ENCODE data around the gene NDOR1. TPM values are rescaled to one million over a fixed set of nuclear protein-coding genes. Genes with fewer than 3 reads are reported as not detected.

NDOR1 gene
- total RNA-seq (ENCODE audit: unreplicated experiment) = 22.5 TPM
- long read RNA-seq, partial matches to known transcripts = 0 of 5 reads
- long read RNA-seq, other reads (novel, unspliced or antisense) = 5 of 5 reads

GRCh38 chr9:137205126-137206069 is at the start of gene NDOR1, which contains the start of gene TMEM203:
TSS of gene NDOR1 (plus strand) at chr9:137205700. CDS start at chr9:137205778, 78 bp downstream.
TSS of gene TMEM203 (minus strand) at chr9:137205648. CDS start at chr9:137205414, 234 bp downstream.
- Mint-ChIP-seq H3K9me3 (ENCODE audit: unreplicated experiment) (no peaks in the 10 kb centered on the region), H3K27ac (ENCODE audit: unreplicated experiment) (peak within 1 kb of the TSS; percentile 55), H3K4me1 (ENCODE audit: unreplicated experiment) (peaks cover 21% of the 10 kb centered on the region)

GRCh38 chr9:137156567-137157375 is 48.7 kb upstream of the NDOR1 start:
- Mint-ChIP-seq H3K4me3 (ENCODE audit: unreplicated experiment) (no peak overlapping the region), H3K9me3 (ENCODE audit: unreplicated experiment) (no peaks in the 10 kb centered on the region), H3K36me3 (ENCODE audit: low read depth, unreplicated experiment) (no peaks in the 10 kb centered on the region), H3K27ac (ENCODE audit: unreplicated experiment) (no peak overlapping the region), H3K27me3 (ENCODE audit: unreplicated experiment) (peaks cover 15% of the 10 kb centered on the region), H3K4me1 (ENCODE audit: unreplicated experiment) (peaks cover 2% of the 10 kb centered on the region)
- TF ChIP-seq, protein P1, sequence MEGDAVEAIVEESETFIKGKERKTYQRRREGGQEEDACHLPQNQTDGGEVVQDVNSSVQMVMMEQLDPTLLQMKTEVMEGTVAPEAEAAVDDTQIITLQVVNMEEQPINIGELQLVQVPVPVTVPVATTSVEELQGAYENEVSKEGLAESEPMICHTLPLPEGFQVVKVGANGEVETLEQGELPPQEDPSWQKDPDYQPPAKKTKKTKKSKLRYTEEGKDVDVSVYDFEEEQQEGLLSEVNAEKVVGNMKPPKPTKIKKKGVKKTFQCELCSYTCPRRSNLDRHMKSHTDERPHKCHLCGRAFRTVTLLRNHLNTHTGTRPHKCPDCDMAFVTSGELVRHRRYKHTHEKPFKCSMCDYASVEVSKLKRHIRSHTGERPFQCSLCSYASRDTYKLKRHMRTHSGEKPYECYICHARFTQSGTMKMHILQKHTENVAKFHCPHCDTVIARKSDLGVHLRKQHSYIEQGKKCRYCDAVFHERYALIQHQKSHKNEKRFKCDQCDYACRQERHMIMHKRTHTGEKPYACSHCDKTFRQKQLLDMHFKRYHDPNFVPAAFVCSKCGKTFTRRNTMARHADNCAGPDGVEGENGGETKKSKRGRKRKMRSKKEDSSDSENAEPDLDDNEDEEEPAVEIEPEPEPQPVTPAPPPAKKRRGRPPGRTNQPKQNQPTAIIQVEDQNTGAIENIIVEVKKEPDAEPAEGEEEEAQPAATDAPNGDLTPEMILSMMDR (IDR thresholded peaks at IDR 0.05; ENCODE audit: unreplicated experiment) = no peak
- DNase-seq (ENCODE audit: low spot score) = peak; percentile 53

More at GRCh38 chr9:137205126-137206069, at the start of gene NDOR1, which contains the start of gene TMEM203:
- peaks cover 9% of the 10 kb centered on the region for H3K27me3 Mint-ChIP-seq (ENCODE audit: unreplicated experiment)
- H3K4me3 Mint-ChIP-seq (ENCODE audit: unreplicated experiment) = peak within 1 kb of the TSS; percentile 97
- peak; percentile 90 for DNase-seq (ENCODE audit: low spot score)
- H3K36me3 Mint-ChIP-seq (ENCODE audit: low read depth, unreplicated experiment) = peaks cover 15% of the 10 kb centered on the region
- TF ChIP-seq, protein P1 (IDR thresholded peaks at IDR 0.05; ENCODE audit: unreplicated experiment) = no peak

- DNase-seq (ENCODE audit: low spot score) = no peak
- TF ChIP-seq, protein P1 (IDR thresholded peaks at IDR 0.05; ENCODE audit: unreplicated experiment) = no peak
- no peaks in the 10 kb centered on the region for H3K36me3 Mint-ChIP-seq (ENCODE audit: low read depth, unreplicated experiment)
- no peak overlapping the region for H3K4me3 Mint-ChIP-seq (ENCODE audit: unreplicated experiment)
- no peaks in the 10 kb centered on the region for H3K9me3 Mint-ChIP-seq (ENCODE audit: unreplicated experiment)
- peaks cover 2% of the 10 kb centered on the region for H3K4me1 Mint-ChIP-seq (ENCODE audit: unreplicated experiment)
- peaks cover 18% of the 10 kb centered on the region for H3K27me3 Mint-ChIP-seq (ENCODE audit: unreplicated experiment)
- no peak overlapping the region for H3K27ac Mint-ChIP-seq (ENCODE audit: unreplicated experiment)
These were observed 47.7 kb upstream of the NDOR1 start for GRCh38 chr9:137157618-137158415.

DNA sequence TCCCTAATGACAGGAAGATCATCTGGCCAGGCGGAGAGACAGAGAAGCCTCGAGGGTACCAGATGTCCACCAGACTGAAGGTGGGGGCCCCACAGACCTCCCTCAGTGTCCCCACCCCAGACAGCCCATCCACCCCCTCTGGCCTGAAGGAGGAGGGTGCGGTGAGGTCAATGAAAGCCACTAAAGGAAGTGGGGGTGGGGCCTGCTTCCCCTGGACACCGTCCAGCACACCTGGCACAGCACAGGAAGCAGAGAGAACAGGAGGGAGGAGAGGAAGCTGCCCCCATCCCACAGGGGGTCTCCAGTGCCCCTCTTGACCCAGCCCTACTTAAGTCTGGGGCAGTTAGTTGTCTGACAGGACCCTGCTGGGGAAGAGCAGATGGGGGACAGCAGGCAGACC is 46.9 kb upstream of the NDOR1 start:
- TF ChIP-seq, protein P1 (IDR thresholded peaks at IDR 0.05; ENCODE audit: unreplicated experiment) = no peak
- Mint-ChIP-seq H3K27me3 (ENCODE audit: unreplicated experiment) (peaks cover 18% of the 10 kb centered on the region), H3K4me1 (ENCODE audit: unreplicated experiment) (peaks cover 2% of the 10 kb centered on the region), H3K9me3 (ENCODE audit: unreplicated experiment) (no peaks in the 10 kb centered on the region), H3K4me3 (ENCODE audit: unreplicated experiment) (no peak overlapping the region), H3K27ac (ENCODE audit: unreplicated experiment) (no peak overlapping the region), H3K36me3 (ENCODE audit: low read depth, unreplicated experiment) (no peaks in the 10 kb centered on the region)
- no peak for DNase-seq (ENCODE audit: low spot score)

Measured in endothelial cell (in vitro differentiated cells).